SU-DHL-6 (cell line): ENCODE results near the gene SLFN12.

Experiments
- H2AFZ ChIP-seq: fragments of 200-600 bp; sonication (generic); 2 replicates; pipeline ENCODE4 v1.6.1; 2014; ENCODE audit warnings: low read depth, mild to moderate bottlenecking, moderate library complexity, mixed read lengths, antibody characterized with exemption, low read length; ENCODE audit not compliant: severe bottlenecking
- H3F3A ChIP-seq: fragments of 200-600 bp; shearing (Covaris generic); 2 replicates; pipeline ENCODE4 v1.6.0; 2016; ENCODE audit warnings: antibody characterized with exemption, mild to moderate bottlenecking; ENCODE audit not compliant: insufficient read depth
- H3K27ac ChIP-seq: fragments of 200-600 bp; sonication (generic); 2 replicates; pipeline ENCODE4 v1.5.1; 2016; ENCODE audit warnings: low read depth, mild to moderate bottlenecking, low read length, moderate library complexity, mixed read lengths
- H3K27me3 ChIP-seq: fragments of 200-600 bp; sonication (generic), shearing (Covaris generic); 2 replicates; pipeline ENCODE4 v1.6.0; 2014; ENCODE audit warnings: mild to moderate bottlenecking, low read length
- H3K36me3 ChIP-seq: fragments of 200-600 bp; sonication (generic); 2 replicates; pipeline ENCODE4 v1.6.1; 2014; ENCODE audit warnings: mild to moderate bottlenecking, low read length, mixed read lengths
- H3K4me2 ChIP-seq: fragments of 300-600, 200-600 bp; shearing (Covaris generic), sonication (generic); 2 replicates; pipeline ENCODE4 v1.6.0; 2014; ENCODE audit warnings: low read length, low read depth, mild to moderate bottlenecking; ENCODE audit not compliant: poor library complexity, severe bottlenecking
- H3K4me3 ChIP-seq: fragments of 200-600 bp; sonication (generic); 2 replicates; pipeline ENCODE4 v1.5.1; 2014; ENCODE audit warnings: antibody characterized with exemption, low read length, mild to moderate bottlenecking, mixed read lengths; ENCODE audit not compliant: insufficient read depth, poor library complexity, severe bottlenecking
- H3K79me2 ChIP-seq: fragments of 200-600 bp; sonication (generic); 2 replicates; pipeline ENCODE4 v1.6.1; 2014; ENCODE audit warnings: mild to moderate bottlenecking, low read length, moderate library complexity; ENCODE audit not compliant: insufficient read depth
- H3K9ac ChIP-seq: fragments of 200-600 bp; sonication (generic); 2 replicates; pipeline ENCODE4 v1.7.0; 2014; ENCODE audit warnings: mild to moderate bottlenecking, low read length
- H3K9me2 ChIP-seq: fragments of 200-600 bp; sonication (generic); replicated peaks from 2 replicates; pipeline ENCODE4 v1.6.1; 2014; ENCODE audit warnings: low read length; ENCODE audit not compliant: insufficient read depth
- H3K9me3 ChIP-seq: fragments of 200-600 bp; sonication (generic); 2 replicates; pipeline ENCODE4 v1.6.1; 2014; ENCODE audit warnings: low read length, mixed read lengths; ENCODE audit not compliant: insufficient read depth
- H4K20me1 ChIP-seq: fragments of 200-600 bp; sonication (generic); 2 replicates; pipeline ENCODE4 v1.6.1; 2014; ENCODE audit warnings: low read depth, mild to moderate bottlenecking, antibody characterized with exemption, low read length, moderate library complexity, mixed read lengths
- EZH2phosphoT487 ChIP-seq: fragments of 200-600 bp; sonication (generic), shearing (Covaris generic); conservative IDR thresholded peaks from 2 replicates; pipeline ENCODE4 v1.6.1; 2018; ENCODE audit warnings: mild to moderate bottlenecking, antibody characterized with exemption, low read length, moderate library complexity, mixed read lengths
- TF ChIP-seq, protein P1 (sequence below): fragments of 200-600 bp; sonication (generic); IDR thresholded peaks from one replicate; pipeline ENCODE4 v1.5.1; 2017; ENCODE audit warnings: antibody characterized with exemption, mild to moderate bottlenecking, low read length, moderate library complexity; ENCODE audit not compliant: insufficient read depth, poor library complexity, severe bottlenecking

The SLFN12 gene

DNA sequence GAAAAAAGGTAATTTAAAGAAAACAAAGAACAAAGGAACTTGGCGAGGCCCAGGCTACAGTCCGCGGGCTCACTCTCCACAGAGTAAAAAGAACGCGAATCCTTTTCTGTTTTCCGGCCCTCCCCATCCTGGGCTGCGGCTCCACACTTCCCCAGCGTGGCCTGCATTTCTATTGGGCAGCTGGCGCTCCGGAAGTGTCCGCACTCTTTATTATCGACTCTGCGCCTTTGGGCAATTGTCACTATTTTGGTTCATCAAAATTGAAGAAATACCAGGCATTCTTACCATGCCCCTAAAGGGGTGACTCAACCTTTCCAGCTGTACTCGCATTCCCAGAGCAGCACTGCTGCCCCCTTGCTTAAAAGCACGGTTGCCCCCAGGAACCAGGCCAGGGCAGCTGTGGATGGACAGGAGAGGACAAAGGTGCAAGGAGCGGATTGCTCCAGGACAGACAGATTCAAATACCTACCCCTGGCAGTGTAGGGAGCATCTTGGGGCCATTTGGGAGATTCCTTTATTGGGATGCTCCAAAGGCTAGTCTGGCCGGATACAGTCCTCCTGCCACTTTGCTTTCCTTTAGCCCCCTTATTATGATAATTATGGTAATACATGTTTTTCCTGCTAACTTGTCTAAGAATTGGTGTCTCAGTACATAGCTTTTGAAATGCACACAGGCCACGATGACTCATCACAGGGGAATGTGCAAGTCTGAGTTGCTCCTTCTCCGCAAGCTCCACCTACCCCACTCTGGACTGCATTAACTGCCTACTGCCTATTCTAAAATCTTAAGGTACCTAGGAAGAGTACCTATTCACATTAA is 985 bp upstream of the SLFN12 start:
- Histone ChIP-seq H3K27ac (no peak overlapping the region), H4K20me1 (no peaks in the 10 kb centered on the region), H3K9ac (no peak overlapping the region), H3K79me2 (no peaks in the 10 kb centered on the region), H3F3A (no peaks in the 10 kb centered on the region), H3K36me3 (no peaks in the 10 kb centered on the region), H2AFZ (no peak overlapping the region), H3K4me2 (no peak overlapping the region), H3K27me3 (no peaks in the 10 kb centered on the region), H3K4me3 (no peak overlapping the region), H3K9me2 (no peaks in the 10 kb centered on the region), H3K9me3 (no peaks in the 10 kb centered on the region)
- TF ChIP-seq EZH2phosphoT487, result no peak
- TF ChIP-seq, protein P1, sequence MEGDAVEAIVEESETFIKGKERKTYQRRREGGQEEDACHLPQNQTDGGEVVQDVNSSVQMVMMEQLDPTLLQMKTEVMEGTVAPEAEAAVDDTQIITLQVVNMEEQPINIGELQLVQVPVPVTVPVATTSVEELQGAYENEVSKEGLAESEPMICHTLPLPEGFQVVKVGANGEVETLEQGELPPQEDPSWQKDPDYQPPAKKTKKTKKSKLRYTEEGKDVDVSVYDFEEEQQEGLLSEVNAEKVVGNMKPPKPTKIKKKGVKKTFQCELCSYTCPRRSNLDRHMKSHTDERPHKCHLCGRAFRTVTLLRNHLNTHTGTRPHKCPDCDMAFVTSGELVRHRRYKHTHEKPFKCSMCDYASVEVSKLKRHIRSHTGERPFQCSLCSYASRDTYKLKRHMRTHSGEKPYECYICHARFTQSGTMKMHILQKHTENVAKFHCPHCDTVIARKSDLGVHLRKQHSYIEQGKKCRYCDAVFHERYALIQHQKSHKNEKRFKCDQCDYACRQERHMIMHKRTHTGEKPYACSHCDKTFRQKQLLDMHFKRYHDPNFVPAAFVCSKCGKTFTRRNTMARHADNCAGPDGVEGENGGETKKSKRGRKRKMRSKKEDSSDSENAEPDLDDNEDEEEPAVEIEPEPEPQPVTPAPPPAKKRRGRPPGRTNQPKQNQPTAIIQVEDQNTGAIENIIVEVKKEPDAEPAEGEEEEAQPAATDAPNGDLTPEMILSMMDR, result no peak

DNA sequence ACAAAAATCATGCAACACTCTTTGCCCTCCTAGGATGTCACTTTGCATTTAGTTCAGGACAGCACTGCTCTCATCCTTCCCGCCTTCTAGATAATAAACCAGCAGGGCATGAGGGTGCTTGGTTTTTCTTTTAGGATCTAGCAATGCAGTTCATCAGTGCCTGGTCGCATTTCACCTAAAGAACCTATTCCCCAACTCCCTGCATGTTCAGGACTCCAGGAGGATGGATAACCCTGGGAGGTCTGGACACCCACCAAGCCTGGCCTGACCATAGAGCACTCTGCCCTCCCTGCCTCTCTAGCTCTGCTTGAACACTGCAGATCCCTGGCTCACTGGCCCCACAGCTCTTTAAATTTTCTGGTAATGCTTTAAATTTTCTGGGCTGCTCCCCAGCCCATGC is 2.6 kb downstream of the SLFN12 start:
- Histone ChIP-seq H3K79me2 (no peaks in the 10 kb centered on the region), H3K27ac (no peak overlapping the region), H3K27me3 (no peaks in the 10 kb centered on the region), H2AFZ (no peak overlapping the region), H3K9me3 (no peaks in the 10 kb centered on the region), H3F3A (no peaks in the 10 kb centered on the region), H3K4me3 (no peak overlapping the region), H3K36me3 (no peaks in the 10 kb centered on the region), H3K4me2 (no peak overlapping the region), H4K20me1 (no peaks in the 10 kb centered on the region), H3K9ac (no peak overlapping the region), H3K9me2 (no peaks in the 10 kb centered on the region)
- TF ChIP-seq, protein P1, result no peak
- TF ChIP-seq EZH2phosphoT487, result no peak

DNA sequence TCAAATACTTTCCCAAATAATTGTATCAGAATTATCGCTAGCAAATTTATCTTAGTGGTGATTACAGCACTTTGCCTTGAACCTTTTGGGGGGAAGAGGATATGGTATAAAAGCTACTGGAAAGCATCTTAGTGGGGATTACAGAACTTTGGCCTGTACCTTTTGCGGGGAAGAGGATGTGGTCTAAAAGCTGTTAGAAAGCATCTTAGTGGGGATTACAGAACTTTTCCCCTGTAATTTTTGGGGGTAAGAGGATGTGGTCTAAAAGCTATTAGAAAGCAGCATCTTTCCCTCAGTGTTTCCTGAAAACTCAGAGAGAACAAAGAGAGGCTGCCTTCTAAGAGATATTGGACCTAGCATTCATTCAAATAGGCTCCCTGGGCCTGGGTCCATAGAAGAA is 4.1 kb downstream of the SLFN12 start:
- no peak overlapping the region for H3K9ac ChIP-seq
- no peaks in the 10 kb centered on the region for H3K27me3 ChIP-seq
- H3K9me2 ChIP-seq, result no peaks in the 10 kb centered on the region
- no peaks in the 10 kb centered on the region for H4K20me1 ChIP-seq
- H3K79me2 ChIP-seq, result no peaks in the 10 kb centered on the region
- H3K9me3 ChIP-seq, result no peaks in the 10 kb centered on the region
- H3K36me3 ChIP-seq, result no peaks in the 10 kb centered on the region
- no peak overlapping the region for H3K27ac ChIP-seq
- no peak overlapping the region for H2AFZ ChIP-seq
- no peaks in the 10 kb centered on the region for H3F3A ChIP-seq
- no peak overlapping the region for H3K4me3 ChIP-seq
- no peak overlapping the region for H3K4me2 ChIP-seq
- no peak for TF ChIP-seq EZH2phosphoT487
- TF ChIP-seq, protein P1, result no peak
